ENCODE data around the gene ZFAND3.

Gene ZFAND3

GRCh38 chr6:38172739-38173410 is 353.3 kb downstream of the ZFAND3 start:
- TF ChIP-seq EZH2phosphoT487 (IDR thresholded peaks at IDR 0.05; ENCODE audit: low read length) (no peak), CTCF (IDR thresholded peaks at IDR 0.05; ENCODE audit: low read length) (no peak), EZH2 (optimal IDR thresholded peaks at IDR 0.05; ENCODE audit: low read depth, low read length) (no peak)
- no peaks in the 10 kb centered on the region for H3K9me2 ChIP-seq (replicated peaks; ENCODE audit: insufficient read depth, low read length)
- no peaks in the 10 kb centered on the region for H3F3A ChIP-seq (ENCODE audit: insufficient read depth, low read length)
- H2AFZ ChIP-seq (ENCODE audit: low read length), result no peak overlapping the region
- no peaks in the 10 kb centered on the region for H4K20me1 ChIP-seq (ENCODE audit: insufficient read depth, low read length)
- no peaks in the 10 kb centered on the region for H3K79me2 ChIP-seq (ENCODE audit: low read length)
- H3K27ac ChIP-seq (ENCODE audit: low read length), result no peak overlapping the region
- H3K36me3 ChIP-seq (replicated peaks; ENCODE audit: insufficient read depth, low read length), result no peaks in the 10 kb centered on the region
- no peak overlapping the region for H3K4me2 ChIP-seq (ENCODE audit: low read depth, low read length)
- no peaks in the 10 kb centered on the region for H3K9me3 ChIP-seq (replicated peaks; ENCODE audit: insufficient read depth, low read length)
- no peaks in the 10 kb centered on the region for H3K4me1 ChIP-seq (ENCODE audit: low read length)
- DNase-seq, result no peak
- H3K27me3 ChIP-seq (replicated peaks; ENCODE audit: insufficient read depth, low read length), result no peaks in the 10 kb centered on the region
- H3K4me3 ChIP-seq (ENCODE audit: low read length), result no peak overlapping the region
- H3K9ac ChIP-seq (ENCODE audit: low read length), result no peak overlapping the region

- no peaks in the 10 kb centered on the region for H3K4me1 ChIP-seq (ENCODE audit: low read length)
- no peaks in the 10 kb centered on the region for H4K20me1 ChIP-seq (ENCODE audit: insufficient read depth, low read length)
- H2AFZ ChIP-seq (ENCODE audit: low read length), result no peak overlapping the region
- H3K9ac ChIP-seq (ENCODE audit: low read length), result no peak overlapping the region
- no peaks in the 10 kb centered on the region for H3K27me3 ChIP-seq (replicated peaks; ENCODE audit: insufficient read depth, low read length)
- H3K9me3 ChIP-seq (replicated peaks; ENCODE audit: insufficient read depth, low read length), result no peaks in the 10 kb centered on the region
- no peaks in the 10 kb centered on the region for H3K9me2 ChIP-seq (replicated peaks; ENCODE audit: insufficient read depth, low read length)
- H3K79me2 ChIP-seq (ENCODE audit: low read length), result no peaks in the 10 kb centered on the region
- H3K27ac ChIP-seq (ENCODE audit: low read length), result no peak overlapping the region
- no peak for DNase-seq
- H3K4me3 ChIP-seq (ENCODE audit: low read length), result no peak overlapping the region
- no peaks in the 10 kb centered on the region for H3F3A ChIP-seq (ENCODE audit: insufficient read depth, low read length)
- H3K36me3 ChIP-seq (replicated peaks; ENCODE audit: insufficient read depth, low read length), result no peaks in the 10 kb centered on the region
- TF ChIP-seq EZH2phosphoT487 (IDR thresholded peaks at IDR 0.05; ENCODE audit: low read length) (no peak), CTCF (IDR thresholded peaks at IDR 0.05; ENCODE audit: low read length) (no peak), EZH2 (optimal IDR thresholded peaks at IDR 0.05; ENCODE audit: low read depth, low read length) (no peak)
- no peak overlapping the region for H3K4me2 ChIP-seq (ENCODE audit: low read depth, low read length)
Measured at GRCh38 chr6:38173909-38174308, 354.4 kb downstream of the ZFAND3 start.

GRCh38 chr6:38174315-38174714 is 354.8 kb downstream of the ZFAND3 start:
- Histone ChIP-seq H3K27me3 (replicated peaks; ENCODE audit: insufficient read depth, low read length) (no peaks in the 10 kb centered on the region), H2AFZ (ENCODE audit: low read length) (no peak overlapping the region), H3K36me3 (replicated peaks; ENCODE audit: insufficient read depth, low read length) (no peaks in the 10 kb centered on the region), H3K9ac (ENCODE audit: low read length) (no peak overlapping the region), H3K4me1 (ENCODE audit: low read length) (no peaks in the 10 kb centered on the region), H3K4me3 (ENCODE audit: low read length) (no peak overlapping the region), H3K79me2 (ENCODE audit: low read length) (no peaks in the 10 kb centered on the region), H3K4me2 (ENCODE audit: low read depth, low read length) (no peak overlapping the region), H4K20me1 (ENCODE audit: insufficient read depth, low read length) (no peaks in the 10 kb centered on the region), H3F3A (ENCODE audit: insufficient read depth, low read length) (no peaks in the 10 kb centered on the region), H3K27ac (ENCODE audit: low read length) (no peak overlapping the region), H3K9me2 (replicated peaks; ENCODE audit: insufficient read depth, low read length) (no peaks in the 10 kb centered on the region), H3K9me3 (replicated peaks; ENCODE audit: insufficient read depth, low read length) (no peaks in the 10 kb centered on the region)
- no peak for TF ChIP-seq EZH2phosphoT487 (IDR thresholded peaks at IDR 0.05; ENCODE audit: low read length)
- no peak for TF ChIP-seq CTCF (IDR thresholded peaks at IDR 0.05; ENCODE audit: low read length)
- no peak for TF ChIP-seq EZH2 (optimal IDR thresholded peaks at IDR 0.05; ENCODE audit: low read depth, low read length)
- DNase-seq, result no peak
